GM23338 (cell line): ENCODE data around the gene MRPS31. TPM values are rescaled to one million over a fixed set of nuclear protein-coding genes. Genes with fewer than 3 reads are reported as not detected.

Experiments
- ATAC-seq: fragments of 200-7000 bp; cut with Tn5 transposase; 3 replicates; pipeline ENCODE4 v1.9.1; 2020
- DNase-seq: peaks from one replicate; pipeline ENCODE4 v3.0.0-alpha.2; 2015; ENCODE audit warnings: low spot score
- H2AFZ ChIP-seq: fragments of 200-600 bp; sonication (generic); 2 replicates; pipeline ENCODE4 v1.8.0; 2016; ENCODE audit warnings: antibody characterized with exemption, mild to moderate bottlenecking, moderate library complexity
- H3F3A ChIP-seq: fragments of 200-600 bp; sonication (generic); replicated peaks from 2 replicates; pipeline ENCODE4 v1.8.0; 2017; ENCODE audit warnings: antibody characterized with exemption, mixed run types, low read depth
- H3K27ac ChIP-seq: fragments of 200-600 bp; sonication (generic); 2 replicates; pipeline ENCODE4 v1.6.1; 2016; ENCODE audit warnings: low read depth
- H3K27me3 ChIP-seq: fragments of 200-600 bp; sonication (generic); 2 replicates; pipeline ENCODE4 v1.8.0; 2016; ENCODE audit warnings: mild to moderate bottlenecking, mixed run types, moderate library complexity; ENCODE audit not compliant: insufficient read depth
- H3K36me3 ChIP-seq: fragments of 200-600 bp; sonication (generic); 2 replicates; pipeline ENCODE4 v1.8.0; 2016; ENCODE audit warnings: mild to moderate bottlenecking; ENCODE audit not compliant: insufficient read depth
- H3K4me1 ChIP-seq: fragments of 200-600 bp; sonication (generic); 2 replicates; pipeline ENCODE4 v1.8.0; 2016; ENCODE audit warnings: mild to moderate bottlenecking, moderate library complexity; ENCODE audit not compliant: insufficient read depth
- H3K4me2 ChIP-seq: fragments of 200-600 bp; sonication (generic); 2 replicates; pipeline ENCODE4 v1.7.1; 2017; ENCODE audit warnings: mixed run types
- H3K4me3 ChIP-seq: fragments of 200-600 bp; sonication (generic); 2 replicates; pipeline ENCODE4 v1.6.1; 2016; ENCODE audit warnings: mixed run types
- H3K79me2 ChIP-seq: fragments of 200-600 bp; sonication (generic); replicated peaks from 2 replicates; pipeline ENCODE4 v1.8.0; 2017; ENCODE audit warnings: mild to moderate bottlenecking; ENCODE audit not compliant: insufficient read depth
- H3K9me2 ChIP-seq: fragments of 200-600 bp; sonication (generic); 2 replicates; pipeline ENCODE4 v1.8.0; 2017; ENCODE audit not compliant: insufficient read depth
- H4K20me1 ChIP-seq: fragments of 200-600 bp; sonication (generic); replicated peaks from 2 replicates; pipeline ENCODE4 v1.8.0; 2017; ENCODE audit warnings: mild to moderate bottlenecking; ENCODE audit not compliant: insufficient read depth
- H3K27ac Mint-ChIP-seq: 2 replicates; pipeline ENCODE4 v1.8.0; 2020; ENCODE audit warnings: inconsistent platforms, mild to moderate bottlenecking, moderate library complexity, mixed read lengths
- H3K27me3 Mint-ChIP-seq: 3 replicates; pipeline ENCODE4 v1.8.0; 2022; ENCODE audit warnings: low read depth, mild to moderate bottlenecking, moderate library complexity, mixed read lengths, inconsistent platforms; ENCODE audit not compliant: insufficient read depth, poor library complexity
- H3K36me3 Mint-ChIP-seq: 3 replicates; pipeline ENCODE4 v1.8.0; 2021; ENCODE audit warnings: low read depth, mild to moderate bottlenecking, inconsistent platforms, moderate library complexity, mixed read lengths
- H3K4me1 Mint-ChIP-seq: 3 replicates; pipeline ENCODE4 v1.8.0; 2020; ENCODE audit warnings: mild to moderate bottlenecking, inconsistent platforms, mixed read lengths
- H3K4me3 Mint-ChIP-seq: 3 replicates; pipeline ENCODE4 v1.8.0; 2021; ENCODE audit warnings: moderate library complexity, mild to moderate bottlenecking, inconsistent platforms, mixed read lengths
- H3K9me3 Mint-ChIP-seq: 3 replicates; pipeline ENCODE4 v1.8.0; 2020; ENCODE audit warnings: moderate library complexity, mild to moderate bottlenecking, inconsistent platforms, mixed read lengths
- CREB1 ChIP-seq: fragments of 250-450 bp; sonication (Bioruptor Pico); IDR thresholded peaks from 2 replicates; pipeline ENCODE4 v1.5.0; 2020; ENCODE audit warnings: low read depth, mild to moderate bottlenecking, moderate library complexity
- CTCF ChIP-seq, 2 experiments: fragments of 200-600 bp in 1 of 2; sonication (generic) in 1 of 2; conservative IDR thresholded peaks; 2 replicates each; pipeline versions ENCODE4 v1.5.1 to v1.6.1; 2016 to 2017; ENCODE audit warnings: antibody characterized with exemption in 2 of 2, low read depth in 2 of 2, mild to moderate bottlenecking in 2 of 2, moderate library complexity in 1 of 2
- ETS1 ChIP-seq: IDR thresholded peaks from 2 replicates; pipeline ENCODE4 v1.6.1; 2016; ENCODE audit warnings: antibody characterized with exemption
- EZH2 ChIP-seq: fragments of 200-600 bp; sonication (generic); IDR thresholded peaks from one replicate; pipeline ENCODE4 v1.8.0; 2017; ENCODE audit warnings: antibody characterized with exemption, mild to moderate bottlenecking, low read depth; ENCODE audit not compliant: unreplicated experiment
- EZH2phosphoT487 ChIP-seq: fragments of 200-600 bp; sonication (generic); IDR thresholded peaks from one replicate; pipeline ENCODE4 v1.8.1; 2018; ENCODE audit warnings: antibody characterized with exemption; ENCODE audit not compliant: unreplicated experiment
- JUNB ChIP-seq: IDR thresholded peaks from one replicate; pipeline ENCODE4 v1.6.1; 2016; ENCODE audit warnings: antibody characterized with exemption; ENCODE audit not compliant: unreplicated experiment
- NANOG ChIP-seq: IDR thresholded peaks from 2 replicates; pipeline ENCODE4 v1.6.1; 2016; ENCODE audit warnings: antibody characterized with exemption, borderline replicate concordance
- POLR2AphosphoS5 ChIP-seq: IDR thresholded peaks from 2 replicates; pipeline ENCODE4 v1.6.1; 2016; ENCODE audit warnings: antibody characterized with exemption, low read depth
- REST ChIP-seq: IDR thresholded peaks from one replicate; pipeline ENCODE4 v1.6.1; 2018; ENCODE audit warnings: antibody characterized with exemption; ENCODE audit not compliant: unreplicated experiment
- STAT1 ChIP-seq: IDR thresholded peaks from one replicate; pipeline ENCODE4 v1.6.1; 2016; ENCODE audit warnings: antibody characterized with exemption; ENCODE audit not compliant: unreplicated experiment
- ZNF114 ChIP-seq: fragments of 250-450 bp; sonication (Bioruptor Pico); IDR thresholded peaks from 2 replicates; pipeline ENCODE4 v1.5.0; 2020; ENCODE audit warnings: mild to moderate bottlenecking, moderate library complexity
- ZNF331 ChIP-seq: fragments of 250-450 bp; sonication (Bioruptor Pico); IDR thresholded peaks from 2 replicates; pipeline ENCODE4 v1.5.0; 2020; ENCODE audit warnings: low read depth, mild to moderate bottlenecking, moderate library complexity
- ZNF462 ChIP-seq: fragments of 250-450 bp; sonication (Bioruptor Pico); IDR thresholded peaks from 2 replicates; pipeline ENCODE4 v1.5.0; 2020; ENCODE audit warnings: mild to moderate bottlenecking, moderate library complexity
- polyA plus RNA-seq: library from polyadenylated mRNA; unstranded; fragments of >200 nt; fragmentation: Nextera tagmentation; extraction: Ambion mirVana; gene quantifications from 2 replicates; pipeline ENCODE4 v1.2.1, GENCODE V29; 2016
- total RNA-seq: library from RNA; depleted of rRNA; stranded (reverse); fragments of >200 nt; shearing (Covaris generic); gene quantifications from 2 replicates; pipeline ENCODE4 v1.2.3, GENCODE V29; 2014

Gene MRPS31
- total and polyA plus RNA-seq, 2 experiments from 2014 or later, result 26.8 to 62.7 TPM

GRCh38 chr13:40697711-40698110 lies 73.3 kb downstream of the MRPS31 start:
- no peak overlapping the region for H3K4me3 ChIP-seq

More at GRCh38 chr13:40697711-40698110, 73.3 kb downstream of the MRPS31 start:
- H3K9me3 Mint-ChIP-seq, result peaks cover 2% of the 10 kb centered on the region; the same call in 1 of the 3 replicates
- no peak overlapping the region for H3K4me3 Mint-ChIP-seq
- ATAC-seq (no peak), DNase-seq (no peak)
- peaks cover 2% of the 10 kb centered on the region for H3K27me3 Mint-ChIP-seq
- no peak overlapping the region for H3K27ac Mint-ChIP-seq
- H2AFZ ChIP-seq, result no peak overlapping the region
- no peaks in the 10 kb centered on the region for H3K79me2 ChIP-seq
- peaks cover 10% of the 10 kb centered on the region for H3K4me1 ChIP-seq
- no peak overlapping the region for H3K4me2 ChIP-seq
- H3K9me2 ChIP-seq, result no peaks in the 10 kb centered on the region
- H3K36me3 Mint-ChIP-seq, result no peaks in the 10 kb centered on the region; the same call in 2 of the 3 replicates
- H3K27ac ChIP-seq, result no peak overlapping the region
- no peak for TF ChIP-seq ZNF331
- TF ChIP-seq STAT1, result no peak
- no peak for TF ChIP-seq ZNF114 (CRISPR knock-in tag)
- TF ChIP-seq CTCF (conservative IDR thresholded peaks at IDR 0.05; ENCODE audit: low read depth in 2 of 2), result no peak
- no peak for TF ChIP-seq ETS1
- no peak for TF ChIP-seq CREB1 (CRISPR knock-in tag)
- TF ChIP-seq NANOG, result no peak
- TF ChIP-seq JUNB, result no peak
- no peak for TF ChIP-seq EZH2phosphoT487
- TF ChIP-seq EZH2, result no peak
- TF ChIP-seq ZNF462, result no peak
- TF ChIP-seq POLR2AphosphoS5, result no peak
- no peak for TF ChIP-seq REST
- H3K4me1 Mint-ChIP-seq, result peaks cover 12% of the 10 kb centered on the region
- no peaks in the 10 kb centered on the region for H4K20me1 ChIP-seq
- H3K36me3 ChIP-seq, result no peaks in the 10 kb centered on the region
- no peaks in the 10 kb centered on the region for H3F3A ChIP-seq
- H3K27me3 ChIP-seq, result no peaks in the 10 kb centered on the region
